Breast epithelium (tissue), 4 donors: ENCODE results near the gene VMP1. TPM values are rescaled to one million over a fixed set of nuclear protein-coding genes. Genes with fewer than 3 reads are reported as not detected.
"Not testable (repeated sequence)": the region's sequence is repeated elsewhere in the genome, so short reads cannot be mapped to it uniquely, and the experiment has no call there.

Experiments used
- DNase-seq, 2 donors: peaks; one replicate each; pipeline ENCODE4 v3.0.0-alpha.2; 2019; ENCODE audit warnings: low spot score in 2 of 2
- H3K27ac ChIP-seq, 2 donors: fragments of 200-600 bp; sonication (generic) in 1 of 2; one replicate each; pipeline ENCODE4 v1.5.1; 2016 to 2019; ENCODE audit warnings: mild to moderate bottlenecking in 1 of 2
- H3K27me3 ChIP-seq, 2 donors: fragments of 200-600 bp; sonication (generic) in 1 of 2; one replicate each; pipeline versions ENCODE4 v1.5.1 to v1.6.0; 2017 to 2019; ENCODE audit warnings: control low read depth in 1 of 2, mild to moderate bottlenecking in 1 of 2
- H3K36me3 ChIP-seq: fragments of 200-600 bp; one replicate; pipeline ENCODE4 v1.5.1; 2019
- H3K4me1 ChIP-seq, 2 donors: fragments of 200-600 bp; sonication (generic); one replicate each; pipeline ENCODE4 v1.5.1; 2016 to 2019; ENCODE audit warnings: control low read depth in 1 of 2
- H3K4me3 ChIP-seq, 3 donors: fragments of 200-600 bp; sonication (generic); 1 replicate in 2 of 3; 2 replicates in 1 of 3; pipeline ENCODE4 v1.5.1; 2016 to 2019; ENCODE audit warnings: mild to moderate bottlenecking in 3 of 3, moderate library complexity in 2 of 3
- H3K9me3 ChIP-seq, 2 donors: fragments of 200-600 bp; sonication (generic) in 1 of 2; one replicate each; pipeline ENCODE4 v1.5.1; 2016 to 2019; ENCODE audit warnings: control low read depth in 1 of 2
- CTCF ChIP-seq, 3 donors: fragments of 450-650 bp; IDR thresholded peaks; one replicate each; pipeline ENCODE4 v1.5.1; 2016 to 2017; ENCODE audit warnings: antibody characterized with exemption in 3 of 3, mild to moderate bottlenecking in 3 of 3, moderate library complexity in 3 of 3
- POLR2A ChIP-seq: fragments of 450-650 bp; IDR thresholded peaks from one replicate; pipeline ENCODE4 v1.6.1; 2016; ENCODE audit warnings: antibody characterized with exemption, mild to moderate bottlenecking, moderate library complexity
- POLR2AphosphoS5 ChIP-seq, 3 donors: sonication (generic); formaldehyde crosslinking; IDR thresholded peaks; one replicate each; pipeline ENCODE4 v1.6.1; 2017; ENCODE audit warnings: antibody characterized with exemption in 3 of 3
- intact Hi-C: fragments of 100-400 bp; cut with DNase I; formaldehyde crosslinking; loops from one replicate; pipeline ENCODE4 v1.15.1; 2023; ENCODE audit warnings: low total_unique reads
- total RNA-seq, 3 donors: library from RNA; depleted of rRNA; stranded (reverse); fragments of >200 nt; gene quantifications; one replicate each; pipeline ENCODE4 v1.1.0, GENCODE V29; 2016

VMP1 gene
- total RNA-seq, 3 donors from 2014 or later = 142 to 636 (median 489) TPM

DNA sequence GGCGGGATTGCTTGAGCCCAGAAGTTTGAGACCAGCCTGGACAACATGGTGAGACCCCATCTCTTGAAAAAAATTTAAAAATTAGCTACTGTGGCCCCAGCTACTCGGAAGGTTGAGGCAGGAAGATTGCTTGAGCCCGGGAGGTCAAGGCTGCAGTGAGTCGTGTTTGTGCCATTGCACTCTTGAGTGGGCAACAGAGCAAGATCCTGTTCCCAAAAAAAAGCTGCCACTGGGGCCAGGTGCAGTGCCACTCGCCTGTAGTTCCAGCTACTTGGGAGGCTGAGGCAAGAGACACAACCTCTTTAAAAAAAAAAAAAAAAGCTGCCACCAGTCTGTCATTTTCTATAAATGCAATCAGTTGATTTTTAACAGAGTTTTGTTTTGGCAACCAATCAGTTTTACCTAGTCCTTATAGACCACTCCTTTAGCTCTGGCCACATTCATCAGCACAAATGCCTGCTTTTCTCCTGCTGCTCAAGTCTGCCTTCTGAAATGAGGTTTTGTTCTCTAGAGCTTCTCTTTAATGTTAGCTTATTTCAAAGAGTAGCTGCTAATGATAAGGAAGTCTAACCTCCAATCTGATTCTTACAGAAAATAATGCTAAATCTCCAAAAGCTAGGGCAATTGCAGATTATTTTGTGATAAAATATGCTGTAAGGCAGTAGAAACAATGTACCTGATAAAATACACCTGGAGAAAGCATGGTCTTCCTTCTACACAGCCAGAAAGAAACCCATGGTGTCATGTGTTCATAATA, 120.4 kb downstream of the VMP1 start:
- H3K36me3 ChIP-seq = no peaks in the 10 kb centered on the region
- H3K27me3 ChIP-seq = no peaks in the 10 kb centered on the region
- peak overlapping the region; percentile 78 to 80 for H3K27ac ChIP-seq
- DNase-seq = no peak
- H3K4me3 ChIP-seq = no peak overlapping the region
- intact Hi-C loops = no loop called here
- H3K9me3 ChIP-seq = no peaks in the 10 kb centered on the region
- TF ChIP-seq POLR2A (no peak), POLR2AphosphoS5 (IDR thresholded peaks at IDR 0.05) (no peak), CTCF (IDR thresholded peaks at IDR 0.05) (no peak)
- peaks cover 0 to 5% of the 10 kb centered on the region in 2 donors for H3K4me1 ChIP-seq

DNA sequence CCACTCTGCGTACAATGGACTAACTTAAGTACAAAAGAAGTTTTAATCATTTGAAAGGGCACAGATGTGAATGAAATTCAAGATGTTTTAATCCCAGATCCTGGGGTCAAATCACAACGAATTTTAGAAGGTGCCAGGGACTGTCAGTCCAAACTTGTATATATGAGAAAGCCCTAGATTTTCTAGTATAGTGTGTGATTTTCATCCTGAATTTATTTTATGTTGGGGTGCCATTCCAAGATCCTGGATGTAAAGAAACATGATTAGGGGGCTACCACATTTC, 121.0 kb downstream of the VMP1 start:
- DNase-seq = no peak
- peaks cover 0 to 5% of the 10 kb centered on the region in 2 donors for H3K4me1 ChIP-seq
- H3K27me3 ChIP-seq = no peaks in the 10 kb centered on the region
- H3K27ac ChIP-seq = peak overlapping the region; percentile 78 to 80
- no peaks in the 10 kb centered on the region for H3K36me3 ChIP-seq
- no peaks in the 10 kb centered on the region for H3K9me3 ChIP-seq
- H3K4me3 ChIP-seq = no peak overlapping the region
- intact Hi-C loops = no loop called here
- TF ChIP-seq POLR2A (no peak), CTCF (IDR thresholded peaks at IDR 0.05) (no peak), POLR2AphosphoS5 (IDR thresholded peaks at IDR 0.05) (no peak)

DNA sequence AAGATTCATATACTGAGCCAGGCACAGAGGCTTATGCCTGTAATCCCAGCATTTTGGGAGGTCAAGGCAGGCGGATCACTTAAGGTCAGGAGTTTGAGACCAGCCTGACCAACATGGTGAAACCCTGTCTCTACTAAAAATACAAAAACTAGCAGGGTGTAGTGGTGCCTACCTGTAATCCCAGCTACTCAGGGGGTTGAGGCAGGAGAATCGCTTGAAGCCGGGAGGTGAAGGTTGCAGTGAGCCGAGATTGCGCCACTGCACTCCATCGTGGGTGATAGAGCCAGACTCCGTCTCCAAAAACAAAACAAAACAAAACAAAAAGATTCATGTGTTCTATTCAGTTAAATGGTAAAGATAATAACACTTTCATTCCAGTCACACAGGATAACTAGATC, 121.4 kb downstream of the VMP1 start:
- H3K27ac ChIP-seq = peak overlapping the region; percentile 78 to 80
- H3K36me3 ChIP-seq, intact Hi-C loops, H3K9me3 ChIP-seq, H3K4me1 ChIP-seq, DNase-seq, H3K27me3 ChIP-seq: not testable (repeated sequence)
- peak overlapping the region in 1 of 3 donors; percentile 17 for H3K4me3 ChIP-seq

DNA sequence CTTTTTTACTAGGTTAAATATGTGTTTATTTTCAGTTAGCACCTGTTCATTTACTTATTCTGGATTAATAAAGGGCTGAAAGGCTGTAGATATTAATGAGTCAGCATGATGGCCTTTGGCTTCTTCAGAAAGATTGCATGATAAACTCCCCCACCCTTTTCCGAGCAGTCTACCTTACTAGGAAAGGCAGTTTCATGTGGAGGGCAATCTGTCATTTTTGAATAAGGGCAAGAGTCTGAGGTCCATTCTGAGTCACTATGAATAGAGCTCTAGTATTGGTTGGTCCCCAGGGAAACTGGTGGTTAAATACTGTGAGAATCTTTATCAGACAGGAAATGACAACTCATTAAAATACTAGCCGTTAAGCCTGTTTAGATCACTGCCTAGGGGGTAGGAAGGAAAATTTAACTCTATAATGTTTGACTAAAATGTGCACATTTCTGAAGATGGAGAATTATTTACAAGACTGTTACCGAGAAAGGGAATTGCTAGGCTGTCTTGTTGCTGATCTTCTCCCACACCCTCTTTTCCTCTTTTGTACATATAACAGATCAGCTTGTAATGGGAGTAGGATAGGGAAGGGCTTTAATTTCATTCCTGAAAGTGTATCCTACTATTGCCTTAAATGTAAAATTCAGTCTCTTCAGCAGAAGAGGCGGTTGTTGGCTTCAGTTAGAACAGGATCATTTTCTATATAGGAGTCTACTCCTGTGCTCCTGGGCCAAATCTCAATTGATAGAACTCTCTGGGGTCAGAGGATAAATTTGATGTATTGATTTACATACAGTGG, 122.0 kb downstream of the VMP1 start:
- H3K4me1 ChIP-seq = peaks cover 0 to 5% of the 10 kb centered on the region in 2 donors
- H3K27me3 ChIP-seq = no peaks in the 10 kb centered on the region
- TF ChIP-seq POLR2AphosphoS5 (IDR thresholded peaks at IDR 0.05) (no peak), CTCF (IDR thresholded peaks at IDR 0.05) (no peak), POLR2A (no peak)
- intact Hi-C loops = no loop called here
- H3K9me3 ChIP-seq = no peaks in the 10 kb centered on the region
- peak overlapping the region in 1 of 3 donors; percentile 17 for H3K4me3 ChIP-seq
- DNase-seq = no peak
- H3K36me3 ChIP-seq = no peaks in the 10 kb centered on the region
- peak overlapping the region; percentile 78 to 80 for H3K27ac ChIP-seq

DNA sequence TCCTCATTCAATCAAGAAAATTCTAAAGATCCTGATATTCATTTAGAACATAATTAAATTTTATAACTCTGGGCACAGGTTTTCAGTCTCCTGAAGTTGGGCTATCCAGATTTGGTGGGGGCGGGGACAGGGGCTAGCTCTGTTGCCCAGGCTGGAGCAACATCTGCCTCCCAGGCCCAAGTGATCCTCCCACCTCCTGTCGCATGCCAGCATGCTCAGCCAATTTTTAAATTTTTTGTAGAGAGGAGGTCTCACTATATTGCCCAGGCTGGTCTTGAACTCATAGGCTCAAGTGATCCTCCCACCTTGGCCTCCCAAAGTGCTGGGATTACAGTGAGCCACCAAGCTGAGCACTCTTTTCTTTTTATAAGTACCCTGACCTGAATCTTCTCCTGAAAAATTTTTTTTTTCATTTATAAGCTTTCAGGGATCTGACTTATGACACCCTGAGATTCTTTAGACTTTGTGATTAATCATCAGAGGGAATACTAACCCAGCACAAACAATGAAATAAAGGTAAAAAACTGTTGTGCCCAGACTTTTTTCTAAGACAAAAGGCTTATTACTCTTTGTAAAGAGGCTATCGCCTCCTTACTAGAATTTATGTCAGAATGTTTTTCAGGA, 122.7 kb downstream of the VMP1 start:
- TF ChIP-seq CTCF (IDR thresholded peaks at IDR 0.05) = no peak
- TF ChIP-seq POLR2AphosphoS5 (IDR thresholded peaks at IDR 0.05) = no peak
- no peak for TF ChIP-seq POLR2A
- Histone ChIP-seq H3K27ac (peak overlapping the region; percentile 78 to 80), H3K4me1 (peaks cover 0 to 5% of the 10 kb centered on the region in 2 donors), H3K36me3 (no peaks in the 10 kb centered on the region), H3K27me3 (no peaks in the 10 kb centered on the region), H3K9me3 (no peaks in the 10 kb centered on the region), H3K4me3 (no peak overlapping the region)
- DNase-seq = no peak
- intact Hi-C loops = no loop called here
